Left ventricle myocardium inferior (tissue), 1 donor: Measurements from ENCODE around the gene DMC1. TPM values are rescaled to one million over a fixed set of nuclear protein-coding genes. Genes with fewer than 3 reads are reported as not detected.

ENCODE experiments used
- DNase-seq: peaks from one replicate; pipeline ENCODE4 v3.0.0-alpha.2; 2020
- H3K27ac ChIP-seq: fragments of 200-600 bp; replicated peaks from 2 replicates; pipeline ENCODE4 v1.8.0; 2021
- H3K27me3 ChIP-seq: fragments of 200-600 bp; 2 replicates; pipeline ENCODE4 v1.8.0; 2021; ENCODE audit warnings: low read depth
- H3K36me3 ChIP-seq: fragments of 200-600 bp; 2 replicates; pipeline ENCODE4 v1.8.0; 2021
- H3K4me1 ChIP-seq: fragments of 200-600 bp; 2 replicates; pipeline ENCODE4 v1.8.0; 2021
- H3K4me3 ChIP-seq: fragments of 200-600 bp; 2 replicates; pipeline ENCODE4 v1.8.0; 2021; ENCODE audit warnings: mild to moderate bottlenecking, moderate library complexity
- H3K9me3 ChIP-seq: fragments of 200-600 bp; replicated peaks from 2 replicates; pipeline ENCODE4 v1.8.0; 2021
- CTCF ChIP-seq: fragments of 200-600 bp; IDR thresholded peaks from 2 replicates; pipeline ENCODE4 v1.8.0; 2021; ENCODE audit warnings: antibody characterized with exemption, mild to moderate bottlenecking, borderline replicate concordance
- intact Hi-C: fragments of 100-400 bp; cut with micrococcal nuclease; formaldehyde crosslinking; loops from one replicate; pipeline ENCODE4 v1.11.0; 2022
- total RNA-seq: library from RNA; stranded (reverse); fragmentation: NEBNext Ultra II Directional; extraction: Animal tissue kit (Norgen Biotek cat#: 25700); gene quantifications from one replicate; pipeline ENCODE4 v1.2.1, GENCODE V29; 2021
- donor health status: DM: no; HTN: yes; CAD: no; lungs with severe emphysema.

DMC1 gene
- total RNA-seq, 1 donor from 2014 or later = 1.0 TPM

GRCh38 chr22:38481871-38482332 is 88.1 kb downstream of the DMC1 start:
- H3K9me3 ChIP-seq = no peaks in the 10 kb centered on the region
- TF ChIP-seq CTCF = no peak
- no peak for DNase-seq
- peaks cover 17% of the 10 kb centered on the region for H3K4me1 ChIP-seq
- H3K27ac ChIP-seq = no peak overlapping the region
- no peaks in the 10 kb centered on the region for H3K27me3 ChIP-seq
- peaks cover 73% of the 10 kb centered on the region for H3K36me3 ChIP-seq
- intact Hi-C loops = no loop called here
- no peak overlapping the region for H3K4me3 ChIP-seq

- Histone ChIP-seq H3K36me3 (peaks cover 67% of the 10 kb centered on the region), H3K27me3 (no peaks in the 10 kb centered on the region), H3K27ac (no peak overlapping the region), H3K9me3 (no peaks in the 10 kb centered on the region), H3K4me3 (no peak overlapping the region), H3K4me1 (peaks cover 12% of the 10 kb centered on the region)
- TF ChIP-seq CTCF = no peak
- intact Hi-C loops = no loop called here
- DNase-seq = no peak
These were observed 88.7 kb downstream of the DMC1 start for GRCh38 chr22:38481162-38481870.

GRCh38 chr22:38479096-38479837 is 90.7 kb downstream of the DMC1 start:
- DNase-seq = no peak
- no peak for TF ChIP-seq CTCF
- H3K4me1 ChIP-seq = peaks cover 6% of the 10 kb centered on the region
- peak overlapping the region; percentile 31 for H3K27ac ChIP-seq
- intact Hi-C loops = no loop called here
- H3K36me3 ChIP-seq = peaks cover 47% of the 10 kb centered on the region
- no peaks in the 10 kb centered on the region for H3K27me3 ChIP-seq
- H3K4me3 ChIP-seq = no peak overlapping the region
- H3K9me3 ChIP-seq = no peaks in the 10 kb centered on the region

- intact Hi-C loops = no loop called here
- no peak for TF ChIP-seq CTCF
- Histone ChIP-seq H3K36me3 (peaks cover 30% of the 10 kb centered on the region), H3K4me1 (peaks cover 6% of the 10 kb centered on the region), H3K27me3 (no peaks in the 10 kb centered on the region), H3K4me3 (no peak overlapping the region), H3K27ac (no peak overlapping the region), H3K9me3 (no peaks in the 10 kb centered on the region)
- DNase-seq = no peak
These were observed 92.4 kb downstream of the DMC1 start for GRCh38 chr22:38477585-38477984.

GRCh38 chr22:38474003-38474607 is 95.9 kb downstream of the DMC1 start:
- Histone ChIP-seq H3K27ac (no peak overlapping the region), H3K9me3 (no peaks in the 10 kb centered on the region), H3K4me3 (no peak overlapping the region), H3K27me3 (no peaks in the 10 kb centered on the region), H3K4me1 (peaks cover 3% of the 10 kb centered on the region), H3K36me3 (no peaks in the 10 kb centered on the region)
- no peak for DNase-seq
- no peak for TF ChIP-seq CTCF
- intact Hi-C loops = no loop called here
